Natural killer cell (primary cell): ENCODE results near the gene POLR3F. TPM values are rescaled to one million over a fixed set of nuclear protein-coding genes. Genes with fewer than 3 reads are reported as not detected.
A peak's percentile ranks its signal among the peaks of the same experiment; 100 is the strongest.

Experiments
- ATAC-seq, 3 donors: fragments of 150-1000 bp in 2 of 3; fragments of 200-7000 bp in 1 of 3; cut with Tn5 transposase; 1 replicate in 1 of 3; 2 replicates in 2 of 3; pipeline ENCODE4 v1.10.0; 2021; ENCODE audit warnings: mild to moderate bottlenecking in 2 of 3, moderate library complexity in 2 of 3
- DNase-seq, 2 donors: peaks; one replicate each; pipeline versions ENCODE4 v3.0.0 to v3.0.0-alpha.2; 2013 to 2021; ENCODE audit warnings: mixed read lengths in 1 of 2
- H3K27ac ChIP-seq: one replicate; pipeline ENCODE4 v1.5.1; 2013; ENCODE audit warnings: mild to moderate bottlenecking, low read length
- H3K27me3 ChIP-seq: one replicate; pipeline ENCODE4 v1.6.1; 2013; ENCODE audit warnings: low read length; ENCODE audit not compliant: control insufficient read depth, insufficient read depth
- H3K36me3 ChIP-seq: one replicate; pipeline ENCODE4 v1.6.1; 2013; ENCODE audit warnings: low read length; ENCODE audit not compliant: control insufficient read depth, insufficient read depth
- H3K4me1 ChIP-seq: one replicate; pipeline ENCODE4 v1.6.1; 2013; ENCODE audit warnings: low read length; ENCODE audit not compliant: control insufficient read depth, insufficient read depth
- H3K4me3 ChIP-seq: one replicate; pipeline ENCODE4 v1.5.1; 2013; ENCODE audit warnings: low read length
- H3K9me3 ChIP-seq: one replicate; pipeline ENCODE4 v1.6.1; 2013; ENCODE audit warnings: low read length; ENCODE audit not compliant: control insufficient read depth, insufficient read depth
- H3K27ac Mint-ChIP-seq, 2 donors: one replicate each; pipeline ENCODE4 v1.8.0; 2022; ENCODE audit warnings: mild to moderate bottlenecking in 2 of 2, mixed read lengths in 2 of 2, moderate library complexity in 1 of 2
- H3K27me3 Mint-ChIP-seq, 2 donors: one replicate each; pipeline ENCODE4 v1.8.0; 2022; ENCODE audit warnings: low read depth in 2 of 2, mixed read lengths in 2 of 2
- H3K36me3 Mint-ChIP-seq: one replicate; pipeline ENCODE4 v1.8.0; 2022; ENCODE audit warnings: mixed read lengths
- H3K4me1 Mint-ChIP-seq, 2 donors: one replicate each; pipeline ENCODE4 v1.8.0; 2022; ENCODE audit warnings: mixed read lengths in 2 of 2
- H3K4me3 Mint-ChIP-seq: one replicate; pipeline ENCODE4 v1.8.0; 2022; ENCODE audit warnings: mild to moderate bottlenecking, moderate library complexity, mixed read lengths
- H3K9me3 Mint-ChIP-seq, 2 donors: one replicate each; pipeline ENCODE4 v1.8.0; 2022; ENCODE audit warnings: mixed read lengths in 2 of 2
- CTCF ChIP-seq: fragments of 200-600 bp; IDR thresholded peaks from one replicate; pipeline ENCODE4 v1.8.0; 2022; ENCODE audit warnings: antibody characterized with exemption
- WGBS: methylation state at CpG from one replicate; pipeline ENCODE4 v1.1.7; 2013; ENCODE audit warnings: missing lambda C conversion rate; ENCODE audit not compliant: insufficient coverage; 5-methylcytosine and 5-hydroxymethylcytosine counted together
- intact Hi-C: fragments of 100-400 bp; cut with micrococcal nuclease; formaldehyde crosslinking; loops from one replicate; pipeline ENCODE4 v1.14.2; 2022
- total RNA-seq, 4 donors: library from RNA; stranded (reverse); fragments of 120-200 nt in 1 of 4; gene quantifications; one replicate each; pipeline versions ENCODE4 v1.2.3 to v1.2.4, GENCODE V29; 2013 to 2022

The POLR3F gene
- total RNA-seq, 3 donors from 2014 or later (not counting 1 experiment from before 2014, with no cell fraction given) = 8.5 to 10.6 (median 8.8) TPM

- ATAC-seq (no peak), DNase-seq (no peak)
- WGBS = 71% methylated on average over 5 of the region's 6 CpGs
- Histone ChIP-seq H3K9me3 (no peaks in the 10 kb centered on the region), H3K27ac (no peak overlapping the region), H3K4me3 (no peak overlapping the region), H3K36me3 (peaks cover 5% of the 10 kb centered on the region), H3K4me1 (peaks cover 16% of the 10 kb centered on the region), H3K27me3 (no peaks in the 10 kb centered on the region)
- no peaks in the 10 kb centered on the region for H3K9me3 Mint-ChIP-seq
- intact Hi-C loops = loop anchor here (2.0 to 5.0 kb wide), 3 partner anchors 122 to 958 kb away; partner anchors contain the start of gene DTD1
- no peaks in the 10 kb centered on the region for H3K36me3 Mint-ChIP-seq
- H3K27me3 Mint-ChIP-seq = no peaks in the 10 kb centered on the region
- TF ChIP-seq CTCF = no peak
- H3K4me3 Mint-ChIP-seq = peak overlapping the region; percentile 97
- peaks cover 21 to 28% of the 10 kb centered on the region in 2 donors for H3K4me1 Mint-ChIP-seq
- peak overlapping the region; percentile 95 to 97 for H3K27ac Mint-ChIP-seq
Observed at GRCh38 chr20:18465536-18466200, 1.5 kb upstream of the POLR3F start.

- peak overlapping the region; percentile 95 to 97 for H3K27ac Mint-ChIP-seq
- DNase-seq (no peak), ATAC-seq (peak; percentile 26 to 44 (median 32))
- peaks cover 5% of the 10 kb centered on the region for H3K36me3 ChIP-seq
- peak overlapping the region; percentile 70 for H3K4me3 ChIP-seq
- peaks cover 16% of the 10 kb centered on the region for H3K4me1 ChIP-seq
- no peaks in the 10 kb centered on the region for H3K27me3 Mint-ChIP-seq
- no peaks in the 10 kb centered on the region for H3K9me3 Mint-ChIP-seq
- H3K36me3 Mint-ChIP-seq = no peaks in the 10 kb centered on the region
- TF ChIP-seq CTCF = no peak
- H3K4me1 Mint-ChIP-seq = peaks cover 21 to 28% of the 10 kb centered on the region in 2 donors
- intact Hi-C loops = loop anchor here (2.0 to 5.0 kb wide), 3 partner anchors 121 to 959 kb away; partner anchors contain the start of gene DTD1
- peak overlapping the region; percentile 97 for H3K4me3 Mint-ChIP-seq
- WGBS = 1% methylated on average over 15 of the region's 15 CpGs
- no peaks in the 10 kb centered on the region for H3K27me3 ChIP-seq
- peak overlapping the region; percentile 84 for H3K27ac ChIP-seq
- no peaks in the 10 kb centered on the region for H3K9me3 ChIP-seq
Observed at GRCh38 chr20:18466574-18466893, 656 bp upstream of the POLR3F start.

- H3K9me3 ChIP-seq = no peaks in the 10 kb centered on the region
- peaks cover 28% of the 10 kb centered on the region for H3K36me3 Mint-ChIP-seq
- H3K4me3 Mint-ChIP-seq = no peak overlapping the region
Observed at GRCh38 chr20:18477218-18477617, 10.0 kb downstream of the POLR3F start.

More at GRCh38 chr20:18477218-18477617, 10.0 kb downstream of the POLR3F start:
- Mint-ChIP-seq H3K4me1 (no peaks in the 10 kb centered on the region), H3K27ac (no peak overlapping the region), H3K27me3 (no peaks in the 10 kb centered on the region), H3K9me3 (no peaks in the 10 kb centered on the region)
- Histone ChIP-seq H3K27me3 (no peaks in the 10 kb centered on the region), H3K4me1 (no peaks in the 10 kb centered on the region), H3K36me3 (peaks cover 60% of the 10 kb centered on the region), H3K4me3 (no peak overlapping the region), H3K27ac (no peak overlapping the region)
- no peak for TF ChIP-seq CTCF
- intact Hi-C loops = no loop called here
- WGBS = 100% methylated on average over 1 of the region's 1 CpG
- DNase-seq (no peak), ATAC-seq (no peak)
